H1 (cell line): ENCODE data around the gene SSH2. TPM values are rescaled to one million over a fixed set of nuclear protein-coding genes. Genes with fewer than 3 reads are reported as not detected.

ENCODE experiments used
- CTCF ChIA-PET: fragments of 300-600 bp; sonication (Branson Sonifier 250); formaldehyde crosslinking; loops from one replicate; lab custom pipeline; 2021; ENCODE audit not compliant: partially characterized antibody; lab: Charles Lee
- POLR2A ChIA-PET: fragments of 300-600 bp; sonication (Branson Sonifier 250); formaldehyde crosslinking; loops from one replicate; lab custom pipeline; 2021; ENCODE audit warnings: inconsistent platforms; ENCODE audit not compliant: partially characterized antibody; lab: Charles Lee
- DNase-seq, 2 experiments: peaks; one replicate each; pipeline versions ENCODE4 v3.0.0 to v3.0.0-alpha.2; 2010 to 2022; ENCODE audit warnings: low spot score in 2 of 2, low read depth in 1 of 2, mixed read lengths in 1 of 2
- FAIRE-seq: peaks from 2 replicates; lab custom pipeline; 2011; peaks lifted over from hg19 to GRCh38; lab: Jason Lieb, UNC
- H2AFZ ChIP-seq: 2 replicates; pipeline ENCODE4 v1.8.1; 2012; ENCODE audit warnings: low read length, inconsistent platforms
- H2AK5ac ChIP-seq: 2 replicates; pipeline ENCODE4 v1.6.1; 2013; ENCODE audit warnings: low read depth, low read length
- H2BK120ac ChIP-seq: replicated peaks from 2 replicates; pipeline ENCODE3; 2013; ENCODE audit warnings: low read depth, low read length, inconsistent platforms
- H2BK12ac ChIP-seq: 2 replicates; pipeline ENCODE4 v1.6.1; 2013; ENCODE audit warnings: low read depth, low read length
- H2BK15ac ChIP-seq: 2 replicates; pipeline ENCODE4 v1.6.1; 2013; ENCODE audit warnings: low read length
- H2BK20ac ChIP-seq: 2 replicates; pipeline ENCODE4 v1.6.1; 2013; ENCODE audit warnings: low read length
- H2BK5ac ChIP-seq: 2 replicates; pipeline ENCODE4 v1.6.1; 2013; ENCODE audit warnings: low read depth, low read length
- H3K14ac ChIP-seq: 2 replicates; pipeline ENCODE4 v1.6.1; 2013; ENCODE audit warnings: inconsistent platforms; ENCODE audit not compliant: insufficient read length
- H3K18ac ChIP-seq: 2 replicates; pipeline ENCODE4 v1.6.1; 2013; ENCODE audit warnings: low read length; ENCODE audit errors: extremely low read depth
- H3K23ac ChIP-seq: 2 replicates; pipeline ENCODE4 v1.6.1; 2013; ENCODE audit warnings: inconsistent platforms; ENCODE audit not compliant: insufficient read length
- H3K23me2 ChIP-seq: 2 replicates; pipeline ENCODE4 v1.6.1; 2013; ENCODE audit warnings: low read depth, low read length
- H3K27ac ChIP-seq: 2 replicates; pipeline ENCODE4 v1.6.1; 2011; ENCODE audit warnings: low read depth, low read length, inconsistent platforms
- H3K27me3 ChIP-seq, 4 experiments: replicated peaks in 1 of 4; 1 replicate in 1 of 4; 2 replicates in 3 of 4; pipeline versions ENCODE4 v1.6.1 to v1.8.1; 2011 to 2013; ENCODE audit warnings: low read length in 3 of 4, mild to moderate bottlenecking in 3 of 4, inconsistent platforms in 2 of 4, mixed read lengths in 2 of 4, moderate library complexity in 1 of 4; ENCODE audit not compliant: control insufficient read depth in 3 of 4, insufficient read depth in 3 of 4; ENCODE audit errors: extremely low read depth in 1 of 4
- H3K36me3 ChIP-seq, 4 experiments: 2 replicates each; pipeline versions ENCODE4 v1.6.1 to v1.8.1; 2011 to 2013; ENCODE audit warnings: mild to moderate bottlenecking in 4 of 4, low read length in 3 of 4, moderate library complexity in 2 of 4, control low read depth in 1 of 4, inconsistent platforms in 1 of 4; ENCODE audit not compliant: insufficient read depth in 4 of 4, control insufficient read depth in 2 of 4
- H3K4ac ChIP-seq: replicated peaks from 2 replicates; pipeline ENCODE3; 2013; ENCODE audit warnings: low read length, low read depth, mixed read lengths, inconsistent platforms; ENCODE audit not compliant: insufficient read length
- H3K4me1 ChIP-seq, 4 experiments: replicated peaks in 1 of 4; 1 replicate in 1 of 4; 2 replicates in 3 of 4; pipeline versions ENCODE4 v1.6.1 to v1.8.1; 2011 to 2013; ENCODE audit warnings: low read length in 3 of 4, inconsistent platforms in 2 of 4, mixed read lengths in 1 of 4; ENCODE audit not compliant: insufficient read depth in 4 of 4, control insufficient read depth in 3 of 4
- H3K4me2 ChIP-seq, 2 experiments: 2 replicates each; pipeline versions ENCODE4 v1.6.1 to v1.8.1; 2011 to 2013; ENCODE audit warnings: low read depth in 2 of 2, low read length in 2 of 2, control low read depth in 1 of 2, inconsistent platforms in 1 of 2, mild to moderate bottlenecking in 1 of 2; ENCODE audit not compliant: insufficient read depth in 1 of 2
- H3K4me3 ChIP-seq, 4 experiments: fragments of 200-600, 300-600 bp in 1 of 4; sonication (generic), shearing (Covaris generic), sonication (Bioruptor Twin) in 1 of 4; 2 replicates each; pipeline versions ENCODE4 v1.5.1 to v1.8.1; 2011 to 2016; ENCODE audit warnings: low read length in 4 of 4, low read depth in 3 of 4, control low read depth in 2 of 4, inconsistent platforms in 2 of 4, mild to moderate bottlenecking in 2 of 4, mixed read lengths in 1 of 4, moderate library complexity in 1 of 4; ENCODE audit not compliant: insufficient read depth in 2 of 4; ENCODE audit errors: extremely low read depth in 1 of 4
- H3K56ac ChIP-seq: replicated peaks from 2 replicates; pipeline ENCODE3; 2013; ENCODE audit warnings: low read depth, mild to moderate bottlenecking, mixed read lengths, low read length, inconsistent platforms; ENCODE audit not compliant: insufficient read length
- H3K79me1 ChIP-seq: 2 replicates; pipeline ENCODE4 v1.6.1; 2013; ENCODE audit warnings: low read depth, low read length, control low read depth
- H3K79me2 ChIP-seq, 2 experiments: 2 replicates each; pipeline versions ENCODE4 v1.6.1 to v1.8.1; 2012 to 2013; ENCODE audit warnings: low read length in 2 of 2, mild to moderate bottlenecking in 2 of 2, inconsistent platforms in 1 of 2; ENCODE audit not compliant: insufficient read depth in 2 of 2, control insufficient read depth in 1 of 2
- H3K9ac ChIP-seq, 4 experiments: replicated peaks in 1 of 4; 1 replicate in 1 of 4; 2 replicates in 3 of 4; pipeline versions ENCODE4 v1.6.1 to v1.8.1; 2011 to 2013; ENCODE audit warnings: low read depth in 3 of 4, low read length in 3 of 4, control low read depth in 2 of 4, mild to moderate bottlenecking in 2 of 4, moderate library complexity in 2 of 4, inconsistent platforms in 1 of 4; ENCODE audit errors: extremely low read depth in 1 of 4
- H3K9me3 ChIP-seq, 2 experiments: 2 replicates each; pipeline versions ENCODE4 v1.6.1 to v1.8.1; 2012 to 2013; ENCODE audit warnings: mild to moderate bottlenecking in 2 of 2, moderate library complexity in 2 of 2, control low read depth in 1 of 2, inconsistent platforms in 1 of 2, low read depth in 1 of 2, low read length in 1 of 2, mixed read lengths in 1 of 2; ENCODE audit not compliant: insufficient read depth in 2 of 2
- H4K20me1 ChIP-seq, 2 experiments: replicated peaks in 1 of 2; 2 replicates each; pipeline versions ENCODE3 to v1.8.1; 2011 to 2013; ENCODE audit warnings: inconsistent platforms in 2 of 2, low read length in 2 of 2, mild to moderate bottlenecking in 1 of 2; ENCODE audit not compliant: insufficient read depth in 2 of 2, control insufficient read depth in 1 of 2
- H4K5ac ChIP-seq: 2 replicates; pipeline ENCODE4 v1.6.1; 2013; ENCODE audit warnings: low read length, low read depth, mixed read lengths, inconsistent platforms; ENCODE audit not compliant: insufficient read length
- H4K8ac ChIP-seq: 2 replicates; pipeline ENCODE4 v1.8.0; 2013; ENCODE audit warnings: mild to moderate bottlenecking, moderate library complexity, low read length, inconsistent platforms; ENCODE audit not compliant: insufficient read depth; ENCODE audit errors: extremely low read depth
- H4K91ac ChIP-seq: replicated peaks from 2 replicates; pipeline ENCODE3; 2013; ENCODE audit warnings: low read length, mixed read lengths, inconsistent platforms; ENCODE audit not compliant: insufficient read length
- BACH1 ChIP-seq: IDR thresholded peaks from 2 replicates; pipeline ENCODE4 v1.6.1; 2012; ENCODE audit warnings: low read length, improper control_type of control experiment
- CBX8 ChIP-seq: fragments of 300-800, 300-1000 bp; sonication (generic); IDR thresholded peaks from 2 replicates; pipeline ENCODE4 v1.7.1; 2016; ENCODE audit warnings: low read depth, low read length, borderline replicate concordance
- CEBPB ChIP-seq: IDR thresholded peaks from 2 replicates; pipeline ENCODE4 v1.6.1; 2012; ENCODE audit warnings: low read depth, low read length
- JUND ChIP-seq: IDR thresholded peaks from 2 replicates; pipeline ENCODE4 v1.6.1; 2011; ENCODE audit warnings: mild to moderate bottlenecking, improper control_type of control experiment, low read length
- MAX ChIP-seq: IDR thresholded peaks from 2 replicates; pipeline ENCODE4 v1.6.1; 2012; ENCODE audit warnings: inconsistent platforms
- RFX5 ChIP-seq: IDR thresholded peaks from 2 replicates; pipeline ENCODE4 v1.6.1; 2011; ENCODE audit warnings: low read depth, low read length, improper control_type of control experiment, borderline replicate concordance
- RNF2 ChIP-seq: fragments of 200-900, 300-1000 bp; sonication (generic); IDR thresholded peaks from 2 replicates; pipeline ENCODE4 v1.7.1; 2016; ENCODE audit warnings: borderline replicate concordance, low read depth, mild to moderate bottlenecking, antibody characterized with exemption, low read length; ENCODE audit not compliant: poor library complexity, severe bottlenecking; ENCODE audit errors: missing control alignments
- SP1 ChIP-seq: IDR thresholded peaks from 2 replicates; pipeline ENCODE4 v1.6.1; 2011; ENCODE audit warnings: low read depth, low read length
- SP2 ChIP-seq: IDR thresholded peaks from 2 replicates; pipeline ENCODE4 v1.6.1; 2012; ENCODE audit warnings: mild to moderate bottlenecking, low read length, inconsistent platforms
- SP4 ChIP-seq: IDR thresholded peaks from 2 replicates; pipeline ENCODE4 v1.6.1; 2012; ENCODE audit warnings: low read length, inconsistent platforms
- WGBS, 2 experiments: shearing (Covaris generic) in 1 of 2; methylation state at CpG; one replicate each; pipeline versions ENCODE4 v1.1.6 to v1.1.7; 2013 to 2015; ENCODE audit warnings: low lambda C conversion rate in 2 of 2, mixed read lengths in 2 of 2, inconsistent platforms in 1 of 2, low coverage in 1 of 2, missing lambda C conversion rate in 1 of 2; ENCODE audit not compliant: insufficient replicate concordance in 2 of 2, insufficient coverage in 1 of 2, insufficient read length in 1 of 2; ENCODE audit errors: extremely low coverage in 1 of 2, missing lambda C conversion rate in 1 of 2; 5-methylcytosine and 5-hydroxymethylcytosine counted together
- polyA plus RNA-seq, 7 experiments: library from polyadenylated mRNA; depleted of rRNA in 3 of 7; stranded (reverse) in 5 of 7; unstranded in 2 of 7; fragments of >200 nt in 5 of 7; fragments of 200-250 nt in 2 of 7; gene quantifications; 1 replicate in 5 of 7; 2 replicates in 1 of 7; 4 replicates in 1 of 7; pipeline versions ENCODE4 v1.2.1 to v1.2.3, GENCODE V29; 2011 to 2013; ENCODE audit warnings: missing spikeins in 2 of 7, mixed read lengths in 2 of 7
- total RNA-seq: library from RNA; stranded (reverse); fragmentation: NEBNext Ultra II Directional; extraction: Animal tissue kit (Norgen Biotek cat#: 25700); gene quantifications from 2 replicates; pipeline ENCODE4 v1.2.1, GENCODE V29; 2021

SSH2 gene
- total and polyA plus RNA-seq, 2 of the 8 experiments (the other 6 are each of a cell fraction or from before 2014, with no cell fraction given), result 5.2 to 15.9 TPM

GRCh38 chr17:29870836-29871465 is 59.1 kb downstream of the SSH2 start:
- no peaks in the 10 kb centered on the region for H3K27me3 ChIP-seq
- no peak overlapping the region for H3K27ac ChIP-seq
- ChIA-PET CTCF (interaction anchor here (0.6 to 1.8 kb wide), 2 partner anchors 49 to 109 kb away, joined by 3 to 5 read pairs; no protein-coding TSS in a partner anchor), POLR2A (no interaction called here)
- no peak overlapping the region for H2AK5ac ChIP-seq
- H2BK120ac ChIP-seq, result no peak overlapping the region
- no peak overlapping the region for H4K5ac ChIP-seq
- H2AFZ ChIP-seq, result no peak overlapping the region
- H3K23me2 ChIP-seq, result no peaks in the 10 kb centered on the region
- H3K14ac ChIP-seq, result no peak overlapping the region
- H3K4me3 ChIP-seq, result no peak overlapping the region
- TF ChIP-seq CEBPB (no peak), RNF2 (no peak), RFX5 (no peak), JUND (no peak), SP4 (no peak), MAX (no peak), SP2 (no peak), SP1 (no peak), BACH1 (no peak), CBX8 (no peak)
- H2BK12ac ChIP-seq, result no peak overlapping the region
- no peak overlapping the region for H3K4ac ChIP-seq
- no peak overlapping the region for H3K18ac ChIP-seq
- DNase-seq (no peak), FAIRE-seq (no peak)
- H2BK20ac ChIP-seq, result no peak overlapping the region
- no peak overlapping the region for H2BK15ac ChIP-seq
- peaks cover 0 to 6% (median 1%) of the 10 kb centered on the region in 4 experiments; a peak in 3 of 7 replicates for H3K4me1 ChIP-seq
- no peak overlapping the region for H3K4me2 ChIP-seq
- H3K56ac ChIP-seq, result no peak overlapping the region
- no peak overlapping the region for H4K8ac ChIP-seq
- no peak overlapping the region for H3K9ac ChIP-seq
- no peaks in the 10 kb centered on the region for H3K36me3 ChIP-seq
- H3K79me2 ChIP-seq, result peaks cover 0 to 3% of the 10 kb centered on the region in 2 experiments; a peak in 1 of 4 replicates
- no peak overlapping the region for H3K23ac ChIP-seq
- no peaks in the 10 kb centered on the region for H3K9me3 ChIP-seq
- WGBS, 2 experiments, result 74% methylated on average over 1 of the region's 1 CpG; no CpG with 5 or more reads in 1 of the 2 experiments
- H2BK5ac ChIP-seq, result no peak overlapping the region
- no peaks in the 10 kb centered on the region for H4K20me1 ChIP-seq
- no peaks in the 10 kb centered on the region for H3K79me1 ChIP-seq
- no peak overlapping the region for H4K91ac ChIP-seq
